HEK293T (cell line): ENCODE results near the gene FBXO28.

Experiments used
- ARNT ChIP-seq: fragments of 450-650 bp; IDR thresholded peaks from 2 replicates; pipeline ENCODE4 v1.6.1; 2017; ENCODE audit warnings: mild to moderate bottlenecking
- BHLHE40 ChIP-seq: fragments of 450-650 bp; IDR thresholded peaks from 2 replicates; pipeline ENCODE4 v1.6.1; 2016; ENCODE audit warnings: mild to moderate bottlenecking, moderate library complexity, borderline replicate concordance
- SP1 ChIP-seq: fragments of 450-650 bp; IDR thresholded peaks from 2 replicates; pipeline ENCODE4 v1.6.1; 2017
- SUZ12 ChIP-seq: fragments of 450-650 bp; IDR thresholded peaks from 2 replicates; pipeline ENCODE4 v1.6.1; 2016; ENCODE audit warnings: mild to moderate bottlenecking
- TARDBP ChIP-seq: fragments of 450-650 bp; IDR thresholded peaks from 2 replicates; pipeline ENCODE4 v1.6.1; 2016

DNA sequence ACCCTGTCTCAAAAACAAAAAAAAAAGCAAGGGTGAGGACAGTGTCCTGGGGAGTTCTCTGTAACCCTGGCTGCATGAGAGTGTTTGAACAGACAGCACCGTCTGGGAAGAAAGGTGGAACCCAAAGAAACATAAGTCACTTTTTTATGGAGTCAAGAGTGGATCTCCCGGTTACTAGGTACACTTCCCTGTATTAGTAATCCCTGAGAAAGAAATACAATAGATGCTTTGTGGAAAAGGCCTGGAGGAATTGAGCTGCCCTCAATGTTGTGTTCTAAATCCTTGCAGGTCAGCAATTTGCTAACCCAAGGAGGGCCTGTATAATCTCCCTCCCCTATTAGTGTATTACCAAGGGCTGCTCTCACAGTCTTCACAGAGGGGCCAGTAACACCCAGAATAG, 85.8 kb downstream of the FBXO28 start:
- TF ChIP-seq SP1 (no peak), TARDBP (no peak), ARNT (no peak), BHLHE40 (no peak), SUZ12 (no peak)
